Endothelial cell of umbilical vein (primary cell): Measurements from ENCODE around the gene EPS15.

Experiments
- MAX ChIP-seq: IDR thresholded peaks from 2 replicates; pipeline ENCODE4 v1.6.1; 2011; ENCODE audit not compliant: insufficient read depth, insufficient read length
- MYC ChIP-seq: IDR thresholded peaks from one replicate; pipeline ENCODE4 v1.6.1; 2011; ENCODE audit warnings: mild to moderate bottlenecking, low read depth, low read length
- POLR2A ChIP-seq: IDR thresholded peaks from 2 replicates; pipeline ENCODE4 v1.6.1; 2012; ENCODE audit warnings: low read depth, mild to moderate bottlenecking, control low read depth, low read length
- POLR2AphosphoS5 ChIP-seq: IDR thresholded peaks from 2 replicates; pipeline ENCODE4 v1.6.1; 2012; ENCODE audit warnings: low read depth, mild to moderate bottlenecking, control low read depth, low read length, moderate library complexity; ENCODE audit not compliant: insufficient read depth
- TF ChIP-seq, protein P1 (sequence below), 2 donors: IDR thresholded peaks; 1 replicate in 1 of 2; 2 replicates in 1 of 2; pipeline ENCODE4 v1.5.1; 2011; ENCODE audit warnings: low read length in 2 of 2, mild to moderate bottlenecking in 2 of 2, moderate library complexity in 2 of 2, control low read depth in 1 of 2, inconsistent platforms in 1 of 2, low read depth in 1 of 2; ENCODE audit not compliant: insufficient read depth in 1 of 2; ENCODE audit errors: extremely low read depth in 1 of 2

DNA sequence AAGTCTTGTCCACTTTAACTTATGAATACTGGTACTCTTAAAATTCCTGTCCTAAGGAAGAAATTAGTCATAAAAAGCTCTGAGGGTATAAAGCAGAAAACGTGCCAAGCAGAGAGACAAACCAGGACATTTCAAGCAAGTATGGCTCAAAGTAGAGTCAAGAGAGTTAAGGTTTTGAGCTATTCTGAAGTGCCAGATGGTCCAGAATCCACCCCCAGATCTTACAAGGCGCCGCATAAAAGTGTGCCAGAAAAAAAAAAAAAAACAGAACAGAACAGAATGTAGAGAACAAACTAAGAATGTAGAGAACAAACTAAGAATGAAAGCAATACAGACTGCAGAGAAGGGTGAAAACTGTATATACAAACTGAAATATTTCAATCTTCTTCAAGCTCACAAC, 12.5 kb downstream of the EPS15 start:
- TF ChIP-seq POLR2A (no peak), MAX (no peak), MYC (no peak), POLR2AphosphoS5 (no peak)
- TF ChIP-seq, protein P1, sequence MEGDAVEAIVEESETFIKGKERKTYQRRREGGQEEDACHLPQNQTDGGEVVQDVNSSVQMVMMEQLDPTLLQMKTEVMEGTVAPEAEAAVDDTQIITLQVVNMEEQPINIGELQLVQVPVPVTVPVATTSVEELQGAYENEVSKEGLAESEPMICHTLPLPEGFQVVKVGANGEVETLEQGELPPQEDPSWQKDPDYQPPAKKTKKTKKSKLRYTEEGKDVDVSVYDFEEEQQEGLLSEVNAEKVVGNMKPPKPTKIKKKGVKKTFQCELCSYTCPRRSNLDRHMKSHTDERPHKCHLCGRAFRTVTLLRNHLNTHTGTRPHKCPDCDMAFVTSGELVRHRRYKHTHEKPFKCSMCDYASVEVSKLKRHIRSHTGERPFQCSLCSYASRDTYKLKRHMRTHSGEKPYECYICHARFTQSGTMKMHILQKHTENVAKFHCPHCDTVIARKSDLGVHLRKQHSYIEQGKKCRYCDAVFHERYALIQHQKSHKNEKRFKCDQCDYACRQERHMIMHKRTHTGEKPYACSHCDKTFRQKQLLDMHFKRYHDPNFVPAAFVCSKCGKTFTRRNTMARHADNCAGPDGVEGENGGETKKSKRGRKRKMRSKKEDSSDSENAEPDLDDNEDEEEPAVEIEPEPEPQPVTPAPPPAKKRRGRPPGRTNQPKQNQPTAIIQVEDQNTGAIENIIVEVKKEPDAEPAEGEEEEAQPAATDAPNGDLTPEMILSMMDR (IDR thresholded peaks at IDR 0.05; ENCODE audit: extremely low read depth in 1 of 2, insufficient read depth in 1 of 2, low read depth in 1 of 2, low read length in 2 of 2): no peak
